HS-27A (cell line): ENCODE data around the gene ZBTB17.
"Not testable (repeated sequence)": the region's sequence is repeated elsewhere in the genome, so short reads cannot be mapped to it uniquely, and the experiment has no call there.

Experiments used
- DNase-seq: peaks from one replicate; pipeline ENCODE4 v3.0.0-alpha.2; 2012; ENCODE audit warnings: low read depth, missing footprints

Gene ZBTB17

DNA sequence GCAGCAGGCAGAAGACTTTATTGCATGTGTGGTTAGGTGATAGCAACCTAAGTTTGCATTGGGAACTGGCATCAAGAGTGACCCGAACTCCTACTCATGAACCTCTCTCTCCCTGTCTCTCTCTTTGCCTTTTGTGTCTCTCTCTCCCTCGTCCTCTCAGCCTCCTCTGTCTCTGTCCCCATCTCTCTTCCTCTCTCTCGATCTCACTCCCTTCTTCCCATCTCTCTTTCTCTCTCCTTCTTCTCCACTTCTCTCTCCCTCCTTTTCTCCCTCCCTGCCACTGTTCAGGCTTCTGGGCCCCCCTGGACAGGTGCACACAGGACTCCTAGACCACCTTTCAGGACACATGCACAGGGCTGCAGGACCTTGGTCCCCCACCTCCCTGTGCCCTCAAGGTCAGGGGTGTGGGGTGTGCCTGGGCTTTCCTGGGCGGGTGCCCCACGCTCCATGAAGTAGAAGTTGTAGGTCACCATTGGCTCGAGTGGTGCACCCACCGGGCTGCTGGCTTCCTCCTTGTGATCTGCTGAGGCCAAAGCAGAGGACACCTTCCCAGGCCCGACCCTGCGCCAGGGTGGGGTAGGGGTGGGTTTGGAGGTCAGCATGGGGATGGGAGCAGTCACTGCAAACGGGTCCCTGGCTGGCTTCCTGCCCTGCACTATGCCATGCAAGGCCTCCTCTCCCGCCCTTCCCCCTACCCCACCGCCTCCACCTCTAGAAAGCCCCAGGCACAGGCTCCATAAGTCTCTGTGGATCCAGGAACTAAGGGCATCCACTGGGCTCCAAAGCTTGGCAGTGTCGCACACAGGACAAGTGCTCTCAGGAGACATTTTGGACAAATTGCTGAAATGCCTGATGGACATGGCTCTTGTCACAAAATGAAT, 13.2 kb upstream of the ZBTB17 start:
- DNase-seq = no peak

DNA sequence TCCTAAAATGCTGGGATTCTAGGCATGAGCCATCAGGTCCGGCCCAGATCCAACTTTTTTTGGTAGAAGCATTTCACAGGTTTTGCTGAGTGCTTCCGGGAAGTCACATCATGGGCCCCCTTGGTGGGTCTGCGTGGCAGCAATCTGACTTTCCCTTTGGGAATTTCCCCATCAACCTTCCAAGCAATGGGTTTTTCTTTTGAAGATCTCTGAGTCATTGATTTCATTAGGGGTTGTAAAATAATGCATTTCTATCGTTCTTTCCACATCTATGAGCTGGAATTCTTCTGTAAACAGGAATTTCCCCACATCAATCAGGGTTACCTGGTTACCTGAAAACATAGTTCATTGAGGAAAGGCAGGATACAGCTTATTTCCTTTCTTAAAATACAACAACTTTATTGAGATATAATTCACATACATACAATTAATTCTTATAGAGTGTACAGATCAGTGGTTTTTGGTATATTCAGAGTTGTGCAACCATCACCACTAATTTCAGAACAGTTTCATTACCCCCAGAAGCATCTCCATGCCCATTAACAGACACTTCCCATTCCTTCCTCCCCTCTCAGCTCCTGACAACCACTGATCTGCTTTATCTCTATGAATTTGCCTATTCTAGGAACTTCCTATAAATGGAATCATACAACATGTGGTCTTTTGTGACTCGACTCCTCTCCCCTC, 9.9 kb upstream of the ZBTB17 start:
- DNase-seq = no peak

DNA sequence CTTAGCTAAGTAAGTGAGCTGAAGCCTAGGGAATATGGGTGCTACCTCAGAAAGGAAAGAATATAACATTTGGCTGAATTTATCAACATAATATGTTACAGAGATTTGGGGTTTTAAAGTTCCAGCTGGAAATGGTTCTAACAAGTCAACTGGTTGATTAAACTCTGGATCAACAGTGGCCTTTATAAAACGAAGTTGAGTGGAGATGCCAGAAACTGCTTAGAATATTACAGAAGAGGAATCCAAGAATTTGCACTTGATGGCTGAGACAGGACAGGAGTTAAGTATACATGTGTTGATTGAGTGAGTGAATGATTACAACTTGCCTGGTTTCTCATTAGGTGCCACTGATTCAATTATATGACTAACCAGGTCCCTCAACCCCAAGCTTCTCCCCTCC, 7.4 kb upstream of the ZBTB17 start:
- no peak for DNase-seq

GRCh38 chr1:15981679-15982078, 5.8 kb upstream of the ZBTB17 start:
- DNase-seq = no peak

- DNase-seq = not testable (repeated sequence)
These were observed 2.0 kb upstream of the ZBTB17 start for GRCh38 chr1:15977947-15978346.

DNA sequence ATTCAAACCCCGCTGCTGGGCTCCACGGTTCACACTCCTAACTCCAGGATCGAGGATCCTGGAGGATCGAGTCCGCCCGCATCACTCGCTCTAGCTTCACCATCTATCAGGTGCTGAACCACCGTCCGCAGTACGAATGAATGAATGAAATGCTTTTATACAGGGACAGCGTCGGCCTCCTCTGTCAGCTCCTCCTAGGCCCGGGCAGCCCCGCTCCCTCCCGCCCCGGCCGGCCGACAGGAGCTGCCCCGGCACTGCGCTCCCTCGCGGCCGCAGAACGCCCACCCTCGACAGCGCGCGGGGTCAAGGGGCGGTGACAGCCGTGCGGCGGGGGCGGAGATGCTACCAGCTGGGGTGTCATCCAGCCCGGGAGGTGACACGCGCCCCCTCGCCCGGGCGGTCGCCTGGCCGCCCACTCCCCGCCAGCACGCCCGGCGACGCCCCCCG, 520 bp downstream of the ZBTB17 start:
- DNase-seq = no peak

- no peak for DNase-seq
These were observed 1.0 kb downstream of the ZBTB17 start for GRCh38 chr1:15974855-15975254.

DNA sequence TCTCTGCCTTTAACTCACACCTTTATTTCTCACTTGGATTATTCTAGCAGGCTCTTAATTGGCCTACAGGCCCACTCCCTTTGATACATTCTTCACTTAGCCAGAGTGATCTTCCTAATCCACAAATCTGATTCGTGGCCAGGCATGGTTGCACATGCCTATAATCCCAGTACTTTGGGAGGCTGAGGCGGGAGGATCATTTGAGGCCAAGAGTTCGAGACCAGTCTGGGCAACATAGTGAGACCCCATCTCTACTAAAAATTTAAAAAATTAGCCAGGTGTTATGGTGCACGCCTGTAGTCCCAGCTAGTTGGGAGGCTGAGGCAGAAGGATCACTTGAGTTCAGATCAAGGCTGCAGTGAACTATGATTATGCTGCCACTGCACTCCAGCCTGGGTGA, 2.1 kb downstream of the ZBTB17 start:
- DNase-seq = no peak

- no peak for DNase-seq
These were observed 3.5 kb downstream of the ZBTB17 start for GRCh38 chr1:15972409-15972808.

- no peak for DNase-seq
These were observed 5.0 kb downstream of the ZBTB17 start for GRCh38 chr1:15970911-15971310.

GRCh38 chr1:15969321-15969880, 6.5 kb downstream of the ZBTB17 start:
- DNase-seq = no peak

DNA sequence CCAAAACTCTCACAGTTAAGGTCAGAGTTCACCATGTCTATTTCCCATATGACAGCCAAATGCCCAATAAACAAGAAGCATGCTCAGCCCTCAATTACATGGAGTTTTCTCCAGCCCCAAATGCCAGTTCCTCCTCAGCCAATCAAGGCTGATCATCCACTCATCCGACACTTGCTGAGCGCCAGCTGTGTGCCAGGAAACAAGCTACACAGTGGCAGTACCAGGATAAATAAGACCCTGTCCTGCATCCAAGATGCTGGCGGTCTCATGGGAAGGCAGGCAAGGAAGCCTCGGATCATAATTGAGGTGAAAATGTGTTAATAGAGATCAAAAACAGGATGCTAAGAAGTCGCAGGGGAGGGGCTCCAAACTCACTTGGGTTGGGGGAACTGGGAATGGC, 7.7 kb downstream of the ZBTB17 start:
- DNase-seq = no peak

GRCh38 chr1:15966956-15967344, 9.0 kb downstream of the ZBTB17 start:
- DNase-seq = no peak

GRCh38 chr1:15966081-15966955, 9.6 kb downstream of the ZBTB17 start:
- no peak for DNase-seq

- no peak for DNase-seq
These were observed 10.6 kb downstream of the ZBTB17 start for GRCh38 chr1:15965228-15965767.

DNA sequence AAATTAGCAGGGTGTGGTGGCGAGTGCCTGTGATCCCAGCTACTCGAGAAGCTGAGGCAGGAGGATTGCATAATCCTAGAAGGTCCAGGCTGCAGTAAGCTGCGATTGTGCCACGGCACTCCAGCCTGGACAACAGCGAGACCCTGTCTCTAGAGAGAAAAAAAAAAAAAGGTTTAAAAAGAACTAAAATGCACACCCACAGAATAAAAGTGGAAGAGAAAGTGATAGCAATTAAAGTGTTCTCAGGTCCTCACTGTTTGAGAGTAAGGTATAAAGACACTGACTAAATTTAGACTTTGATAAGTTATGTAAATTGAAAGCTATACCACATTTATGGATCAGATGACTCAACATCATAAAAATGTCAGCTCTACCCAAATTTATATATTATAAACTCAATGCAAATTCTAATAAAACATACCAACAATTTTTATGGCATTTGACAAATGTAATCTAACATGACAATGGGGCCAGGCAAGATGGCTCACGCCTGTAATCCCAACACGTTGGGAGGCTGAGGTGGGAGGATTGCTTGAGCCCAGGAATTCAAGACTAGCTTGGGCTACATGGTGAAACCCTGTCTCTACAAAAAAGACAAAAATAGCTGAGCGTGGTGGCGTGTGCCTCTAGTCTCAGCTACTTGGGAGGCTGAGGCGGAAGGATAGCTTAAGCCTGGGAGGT, 11.8 kb downstream of the ZBTB17 start:
- DNase-seq = no peak

- no peak for DNase-seq
These were observed 12.4 kb downstream of the ZBTB17 start for GRCh38 chr1:15963363-15963967.

DNA sequence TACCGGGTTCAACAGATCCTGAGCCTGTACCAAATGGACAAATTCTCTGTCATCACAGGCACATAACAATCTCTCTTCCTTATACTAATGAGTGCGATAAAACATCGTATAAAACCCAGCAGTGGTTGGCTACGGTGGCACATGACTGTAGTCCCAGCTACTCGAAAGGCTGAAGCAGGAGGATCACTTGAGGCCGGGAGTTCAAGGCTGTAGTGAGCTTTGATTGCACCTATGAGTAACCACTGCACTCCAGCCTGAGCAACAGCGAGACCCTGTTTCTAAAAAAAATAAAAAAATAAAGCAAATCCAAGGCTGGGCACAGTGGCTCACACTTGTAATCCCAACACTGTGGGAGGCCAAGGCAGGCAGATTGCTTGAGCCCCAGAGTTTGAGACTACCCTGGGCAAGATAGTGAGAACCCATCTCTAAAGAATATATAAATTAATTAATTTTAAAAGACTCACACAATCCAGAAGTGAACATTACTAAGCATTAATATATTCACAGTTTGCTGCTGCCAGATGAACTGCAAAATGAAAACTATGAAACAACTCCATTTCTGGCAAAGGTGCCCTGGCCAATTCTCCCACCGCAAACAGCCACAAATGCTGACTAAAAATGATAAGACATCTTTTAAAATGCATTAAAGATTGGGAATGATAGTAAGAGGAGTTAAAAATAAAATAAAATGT, 13.1 kb downstream of the ZBTB17 start:
- DNase-seq = no peak

- no peak for DNase-seq
These were observed 13.7 kb downstream of the ZBTB17 start for GRCh38 chr1:15962176-15962575.

DNA sequence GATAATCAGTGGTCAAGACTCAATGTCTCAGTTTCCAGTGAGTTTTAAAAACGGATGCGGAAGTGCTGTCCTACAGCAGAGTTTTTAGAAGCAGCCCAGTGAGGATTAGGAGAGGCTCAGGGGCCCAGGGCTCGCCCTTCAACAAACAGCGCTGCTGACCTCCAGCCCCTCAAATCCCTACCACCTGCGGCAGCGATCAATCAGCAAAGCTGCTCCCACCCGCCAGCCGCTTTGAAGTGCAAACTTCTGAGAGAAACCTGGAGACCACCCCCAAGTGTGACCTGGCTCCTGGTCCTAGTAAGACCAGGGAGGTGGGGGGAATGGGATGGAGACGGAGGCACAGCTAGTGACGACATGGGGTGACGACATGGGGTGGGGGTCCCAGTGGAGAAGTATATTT, 14.4 kb downstream of the ZBTB17 start:
- no peak for DNase-seq
